Measurements from ENCODE around the gene IQCE. TPM values are rescaled to one million over a fixed set of nuclear protein-coding genes. Genes with fewer than 3 reads are reported as not detected.
A peak's percentile ranks its signal among the peaks of the same experiment; 100 is the strongest.
"Not testable (repeated sequence)": the region's sequence is repeated elsewhere in the genome, so short reads cannot be mapped to it uniquely, and the experiment has no call there.

IQCE gene
- total RNA-seq, 4 donors from 2014 or later = 10.5 to 18.6 (median 12.8) TPM

GRCh38 chr7:2606539-2606936 is 47.8 kb downstream of the IQCE start:
- TF ChIP-seq POLR2A (IDR thresholded peaks at IDR 0.05) = no peak
- no peak for TF ChIP-seq CTCF (IDR thresholded peaks at IDR 0.05)
- DNase-seq (ENCODE audit: low spot score in 2 of 2) = no peak
- intact Hi-C loops (cut with DNase I; ENCODE audit: low total_unique reads) = no loop called here
- no peak overlapping the region for H3K4me3 ChIP-seq (ENCODE audit: low read depth, poor library complexity, severe bottlenecking)
- WGBS, 2 donors = 73 to 78% methylated on average over 14 to 16 of the region's 16 CpGs

GRCh38 chr7:2607122-2607922 is 48.5 kb downstream of the IQCE start:
- 59 to 60% methylated on average over 26 of the region's 26 CpGs for WGBS, 2 donors
- DNase-seq (ENCODE audit: low spot score in 2 of 2) = peak; percentile 71 to 95
- H3K4me3 ChIP-seq (ENCODE audit: low read depth, poor library complexity, severe bottlenecking) = no peak overlapping the region
- intact Hi-C loops (cut with DNase I; ENCODE audit: low total_unique reads) = no loop called here
- TF ChIP-seq CTCF (IDR thresholded peaks at IDR 0.05) = no peak
- no peak for TF ChIP-seq POLR2A (IDR thresholded peaks at IDR 0.05)

- 76 to 84% methylated on average over 37 of the region's 37 CpGs for WGBS, 2 donors
These were observed 49.4 kb downstream of the IQCE start for GRCh38 chr7:2607923-2608904.

GRCh38 chr7:2608921-2609411 is 50.2 kb downstream of the IQCE start:
- TF ChIP-seq CTCF (IDR thresholded peaks at IDR 0.05) (no peak), POLR2A (IDR thresholded peaks at IDR 0.05) (no peak)
- 63 to 70% methylated on average over 14 of the region's 14 CpGs for WGBS, 2 donors
- intact Hi-C loops (cut with DNase I; ENCODE audit: low total_unique reads) = no loop called here
- no peak overlapping the region for H3K4me3 ChIP-seq (ENCODE audit: low read depth, poor library complexity, severe bottlenecking)
- DNase-seq (ENCODE audit: low spot score in 2 of 2) = no peak

More at GRCh38 chr7:2607923-2608904, 49.4 kb downstream of the IQCE start:
- DNase-seq (ENCODE audit: low spot score in 2 of 2) = no peak
- intact Hi-C loops (cut with DNase I; ENCODE audit: low total_unique reads) = no loop called here
- no peak overlapping the region for H3K4me3 ChIP-seq (ENCODE audit: low read depth, poor library complexity, severe bottlenecking)
- TF ChIP-seq CTCF (IDR thresholded peaks at IDR 0.05) = no peak
- TF ChIP-seq POLR2A (IDR thresholded peaks at IDR 0.05) = no peak

GRCh38 chr7:2609646-2610045 is 50.9 kb downstream of the IQCE start:
- H3K4me3 ChIP-seq (ENCODE audit: low read depth, poor library complexity, severe bottlenecking); intact Hi-C loops (cut with DNase I; ENCODE audit: low total_unique reads); DNase-seq (ENCODE audit: low spot score in 2 of 2): not testable (repeated sequence)
- 86 to 90% methylated on average over 6 of the region's 6 CpGs for WGBS, 2 donors

- 83 to 86% methylated on average over 13 to 14 of the region's 14 CpGs for WGBS, 2 donors
- intact Hi-C loops (cut with DNase I; ENCODE audit: low total_unique reads) = no loop called here
- TF ChIP-seq CTCF (IDR thresholded peaks at IDR 0.05) (no peak), POLR2A (IDR thresholded peaks at IDR 0.05) (no peak)
- H3K4me3 ChIP-seq (ENCODE audit: low read depth, poor library complexity, severe bottlenecking) = no peak overlapping the region
- no peak for DNase-seq (ENCODE audit: low spot score in 2 of 2)
These were observed 51.7 kb downstream of the IQCE start for GRCh38 chr7:2610466-2610865.
